HL-60 (cell line): Measurements from ENCODE around the gene KCNH5.

Experiments used
- DNase-seq, 2 experiments: peaks; one replicate each; pipeline ENCODE4 v3.0.0-alpha.2; 2010 to 2020; ENCODE audit warnings: low read depth in 1 of 2, low spot score in 1 of 2
- H3K27ac ChIP-seq: fragments of 250-450 bp; sonication (Bioruptor Pico); replicated peaks from 2 replicates; pipeline ENCODE4 v1.5.1; 2020; ENCODE audit warnings: mild to moderate bottlenecking, moderate library complexity
- H3K27me3 ChIP-seq: fragments of 250-450 bp; sonication (Bioruptor Pico); 2 replicates; pipeline ENCODE4 v1.5.1; 2021; ENCODE audit warnings: mild to moderate bottlenecking, moderate library complexity; ENCODE audit not compliant: insufficient read depth, poor library complexity, severe bottlenecking
- H3K4me3 ChIP-seq: replicated peaks from 2 replicates; pipeline ENCODE4 v1.5.1; 2011; ENCODE audit warnings: mild to moderate bottlenecking, control low read depth, low read length; ENCODE audit not compliant: insufficient read depth
- GABPA ChIP-seq: IDR thresholded peaks from 2 replicates; pipeline ENCODE4 v1.6.1; 2012; ENCODE audit warnings: low read depth
- POLR2AphosphoS5 ChIP-seq: IDR thresholded peaks from 2 replicates; pipeline ENCODE4 v1.6.1; 2012; ENCODE audit warnings: low read depth
- SPI1 ChIP-seq: IDR thresholded peaks from 2 replicates; pipeline ENCODE4 v1.6.1; 2012; ENCODE audit warnings: low read depth, mild to moderate bottlenecking, borderline replicate concordance
- TF ChIP-seq, protein P1 (sequence below): IDR thresholded peaks from one replicate; pipeline ENCODE4 v1.5.1; 2011; ENCODE audit warnings: low read length, control low read depth, inconsistent platforms; ENCODE audit not compliant: insufficient read depth
- TF ChIP-seq, protein P2 (sequence below): IDR thresholded peaks from 2 replicates; pipeline ENCODE4 v1.6.1; 2012; ENCODE audit warnings: low read depth; ENCODE audit not compliant: insufficient replicate concordance

KCNH5 gene

DNA sequence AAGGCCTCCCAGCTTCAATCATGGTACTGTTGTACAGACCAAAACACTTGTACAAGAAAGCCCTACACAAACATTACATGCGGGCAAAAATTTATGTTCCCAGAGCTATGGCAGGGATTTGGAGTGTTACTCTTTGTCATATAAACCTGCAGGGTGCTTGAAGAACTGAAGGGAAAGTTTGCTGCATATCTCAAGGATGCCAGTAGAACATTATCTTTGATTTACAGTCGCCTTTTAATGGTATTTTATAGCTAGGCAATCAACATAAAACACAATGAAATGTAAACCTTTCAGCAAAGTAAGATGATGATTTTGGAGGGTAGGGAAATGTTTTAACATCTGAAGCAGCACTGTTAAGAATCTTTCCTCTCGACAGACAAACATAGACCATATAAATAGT lies 305.6 kb downstream of the KCNH5 start:
- H3K4me3 ChIP-seq: no peak overlapping the region
- TF ChIP-seq GABPA: no peak
- TF ChIP-seq, protein P1, sequence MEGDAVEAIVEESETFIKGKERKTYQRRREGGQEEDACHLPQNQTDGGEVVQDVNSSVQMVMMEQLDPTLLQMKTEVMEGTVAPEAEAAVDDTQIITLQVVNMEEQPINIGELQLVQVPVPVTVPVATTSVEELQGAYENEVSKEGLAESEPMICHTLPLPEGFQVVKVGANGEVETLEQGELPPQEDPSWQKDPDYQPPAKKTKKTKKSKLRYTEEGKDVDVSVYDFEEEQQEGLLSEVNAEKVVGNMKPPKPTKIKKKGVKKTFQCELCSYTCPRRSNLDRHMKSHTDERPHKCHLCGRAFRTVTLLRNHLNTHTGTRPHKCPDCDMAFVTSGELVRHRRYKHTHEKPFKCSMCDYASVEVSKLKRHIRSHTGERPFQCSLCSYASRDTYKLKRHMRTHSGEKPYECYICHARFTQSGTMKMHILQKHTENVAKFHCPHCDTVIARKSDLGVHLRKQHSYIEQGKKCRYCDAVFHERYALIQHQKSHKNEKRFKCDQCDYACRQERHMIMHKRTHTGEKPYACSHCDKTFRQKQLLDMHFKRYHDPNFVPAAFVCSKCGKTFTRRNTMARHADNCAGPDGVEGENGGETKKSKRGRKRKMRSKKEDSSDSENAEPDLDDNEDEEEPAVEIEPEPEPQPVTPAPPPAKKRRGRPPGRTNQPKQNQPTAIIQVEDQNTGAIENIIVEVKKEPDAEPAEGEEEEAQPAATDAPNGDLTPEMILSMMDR: no peak
- TF ChIP-seq, protein P2, sequence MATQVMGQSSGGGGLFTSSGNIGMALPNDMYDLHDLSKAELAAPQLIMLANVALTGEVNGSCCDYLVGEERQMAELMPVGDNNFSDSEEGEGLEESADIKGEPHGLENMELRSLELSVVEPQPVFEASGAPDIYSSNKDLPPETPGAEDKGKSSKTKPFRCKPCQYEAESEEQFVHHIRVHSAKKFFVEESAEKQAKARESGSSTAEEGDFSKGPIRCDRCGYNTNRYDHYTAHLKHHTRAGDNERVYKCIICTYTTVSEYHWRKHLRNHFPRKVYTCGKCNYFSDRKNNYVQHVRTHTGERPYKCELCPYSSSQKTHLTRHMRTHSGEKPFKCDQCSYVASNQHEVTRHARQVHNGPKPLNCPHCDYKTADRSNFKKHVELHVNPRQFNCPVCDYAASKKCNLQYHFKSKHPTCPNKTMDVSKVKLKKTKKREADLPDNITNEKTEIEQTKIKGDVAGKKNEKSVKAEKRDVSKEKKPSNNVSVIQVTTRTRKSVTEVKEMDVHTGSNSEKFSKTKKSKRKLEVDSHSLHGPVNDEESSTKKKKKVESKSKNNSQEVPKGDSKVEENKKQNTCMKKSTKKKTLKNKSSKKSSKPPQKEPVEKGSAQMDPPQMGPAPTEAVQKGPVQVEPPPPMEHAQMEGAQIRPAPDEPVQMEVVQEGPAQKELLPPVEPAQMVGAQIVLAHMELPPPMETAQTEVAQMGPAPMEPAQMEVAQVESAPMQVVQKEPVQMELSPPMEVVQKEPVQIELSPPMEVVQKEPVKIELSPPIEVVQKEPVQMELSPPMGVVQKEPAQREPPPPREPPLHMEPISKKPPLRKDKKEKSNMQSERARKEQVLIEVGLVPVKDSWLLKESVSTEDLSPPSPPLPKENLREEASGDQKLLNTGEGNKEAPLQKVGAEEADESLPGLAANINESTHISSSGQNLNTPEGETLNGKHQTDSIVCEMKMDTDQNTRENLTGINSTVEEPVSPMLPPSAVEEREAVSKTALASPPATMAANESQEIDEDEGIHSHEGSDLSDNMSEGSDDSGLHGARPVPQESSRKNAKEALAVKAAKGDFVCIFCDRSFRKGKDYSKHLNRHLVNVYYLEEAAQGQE: no peak
- TF ChIP-seq POLR2AphosphoS5: no peak
- TF ChIP-seq SPI1: no peak
- no peaks in the 10 kb centered on the region for H3K27me3 ChIP-seq
- H3K27ac ChIP-seq: no peak overlapping the region
- no peak for DNase-seq

DNA sequence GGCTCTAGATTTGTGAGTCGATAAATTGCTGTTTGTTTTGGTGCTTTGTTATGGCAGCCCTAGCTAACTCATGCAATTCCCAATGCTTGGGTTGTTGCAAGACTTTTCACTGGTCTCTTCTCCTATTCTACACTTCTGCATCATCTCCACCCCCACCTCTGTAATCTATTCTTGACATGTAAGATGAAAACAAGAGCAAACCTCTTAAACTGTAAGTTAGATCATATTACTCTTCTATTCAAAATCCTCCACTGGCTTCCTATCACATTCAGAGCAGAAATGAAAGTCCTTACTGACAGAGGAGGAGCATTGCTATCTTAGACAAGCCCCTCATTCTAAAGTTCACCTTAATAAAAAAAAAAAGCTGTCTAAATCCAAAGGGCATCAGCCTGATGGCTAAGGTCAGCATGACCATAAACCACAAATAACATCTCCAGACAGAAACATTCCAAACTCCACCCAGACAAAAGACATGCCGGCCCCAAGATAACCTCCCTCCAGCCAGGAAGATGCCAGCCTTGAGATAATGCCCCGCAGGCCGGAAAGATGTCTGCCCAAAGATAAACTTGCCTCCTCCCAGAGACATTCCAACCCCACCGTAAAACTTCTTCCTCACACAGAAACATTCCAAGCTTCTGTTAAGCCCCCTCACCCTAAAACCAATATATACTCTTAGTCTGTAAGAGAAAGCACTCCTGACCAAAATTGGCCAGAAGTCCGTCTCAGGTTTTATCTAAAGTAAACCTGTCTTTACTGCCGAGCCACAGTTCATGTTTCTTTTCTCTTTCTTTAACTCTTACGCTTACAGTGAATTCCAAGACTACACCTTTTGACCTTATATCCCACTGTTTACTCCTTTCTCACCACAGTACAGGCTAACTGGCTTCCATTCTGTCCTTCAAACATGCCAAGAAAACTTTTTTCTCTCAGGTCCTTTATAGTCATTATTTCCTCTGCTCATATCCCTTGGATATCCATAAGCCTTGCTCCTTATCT lies 308.9 kb downstream of the KCNH5 start:
- H3K27ac ChIP-seq: no peak overlapping the region
- no peaks in the 10 kb centered on the region for H3K27me3 ChIP-seq
- TF ChIP-seq POLR2AphosphoS5 (no peak), GABPA (no peak), SPI1 (no peak)
- TF ChIP-seq, protein P1: no peak
- TF ChIP-seq, protein P2: no peak
- DNase-seq: no peak
- no peak overlapping the region for H3K4me3 ChIP-seq

DNA sequence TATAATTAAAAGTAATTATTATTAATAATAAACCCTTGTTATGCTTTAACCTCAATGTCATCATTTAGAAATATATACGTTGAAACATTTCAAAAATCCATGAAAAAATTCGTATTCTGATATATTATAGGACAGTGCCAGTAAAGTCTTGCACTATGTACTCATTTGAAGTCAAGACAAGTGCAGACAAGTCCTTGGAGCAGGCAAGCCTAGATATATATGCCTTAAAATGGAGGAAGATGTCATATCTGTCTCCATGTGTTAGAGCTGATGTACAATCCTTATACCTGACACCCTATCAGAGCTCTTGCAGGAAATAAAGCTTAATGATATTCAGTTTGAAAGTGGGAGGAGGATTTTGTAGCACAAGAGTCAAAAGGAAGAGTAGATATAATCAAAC lies 310.4 kb downstream of the KCNH5 start:
- no peaks in the 10 kb centered on the region for H3K27me3 ChIP-seq
- no peak overlapping the region for H3K4me3 ChIP-seq
- DNase-seq: no peak
- H3K27ac ChIP-seq: no peak overlapping the region
- TF ChIP-seq GABPA (no peak), POLR2AphosphoS5 (no peak), SPI1 (no peak)
- TF ChIP-seq, protein P1: no peak
- TF ChIP-seq, protein P2: no peak
